Body of pancreas (tissue), 4 donors: ENCODE data around the gene AHSA1. TPM values are rescaled to one million over a fixed set of nuclear protein-coding genes. Genes with fewer than 3 reads are reported as not detected.

Experiments
- ATAC-seq: fragments of 150-250 bp; one replicate; pipeline ENCODE4 v1.9.1; 2016
- DNase-seq, 4 donors: peaks; one replicate each; pipeline ENCODE4 v3.0.0-alpha.2; 2019
- H3K27ac ChIP-seq, 4 donors: fragments of 200-600 bp; sonication (generic); 1 replicate in 3 of 4; 2 replicates in 1 of 4; pipeline versions ENCODE4 v1.5.1 to v1.6.1; 2016 to 2019; ENCODE audit warnings: mild to moderate bottlenecking in 1 of 4, mixed read lengths in 1 of 4, moderate library complexity in 1 of 4
- H3K27me3 ChIP-seq, 2 donors: fragments of 200-600 bp; sonication (generic); one replicate each; pipeline ENCODE4 v1.6.0; 2016; ENCODE audit warnings: mild to moderate bottlenecking in 1 of 2
- H3K36me3 ChIP-seq, 2 donors: fragments of 200-600 bp; sonication (generic); replicated peaks in 1 of 2; 2 replicates each; pipeline ENCODE4 v1.5.1; 2016; ENCODE audit warnings: low read depth in 2 of 2; ENCODE audit not compliant: insufficient read depth in 1 of 2
- H3K4me1 ChIP-seq: fragments of 200-600 bp; sonication (generic); one replicate; pipeline ENCODE4 v1.6.0; 2016
- H3K4me3 ChIP-seq, 2 donors: fragments of 200-600 bp; sonication (generic); 1 replicate in 1 of 2; 2 replicates in 1 of 2; pipeline ENCODE4 v1.5.1; 2016 to 2019
- H3K9me3 ChIP-seq, 3 donors: fragments of 200-600 bp; sonication (generic); 1 replicate in 2 of 3; 2 replicates in 1 of 3; pipeline ENCODE4 v1.5.1; 2016
- CTCF ChIP-seq, 7 experiments: fragments of 450-650 bp in 4 of 7; fragments of 200-600 bp in 3 of 7; sonication (generic) in 3 of 7; IDR thresholded peaks; one replicate each; pipeline ENCODE4 v1.5.1; 2016 to 2019; ENCODE audit warnings: antibody characterized with exemption in 7 of 7
- POLR2A ChIP-seq, 3 donors: fragments of 450-650 bp; IDR thresholded peaks; one replicate each; pipeline ENCODE4 v1.6.1; 2016; ENCODE audit warnings: antibody characterized with exemption in 3 of 3, mild to moderate bottlenecking in 2 of 3
- WGBS, 2 donors: methylation state at CpG; one replicate each; pipeline ENCODE4 v1.1.5; 2017; 5-methylcytosine and 5-hydroxymethylcytosine counted together
- intact Hi-C: fragments of 100-400 bp; cut with DNase I; formaldehyde crosslinking; loops from one replicate; pipeline ENCODE4 v1.15.1; 2023
- total RNA-seq, 2 donors: library from RNA; depleted of rRNA; stranded (reverse); fragments of >200 nt; gene quantifications; one replicate each; pipeline ENCODE4 v1.1.0, GENCODE V29; 2016

The AHSA1 gene
- total RNA-seq, 2 donors from 2014 or later: 25.1 to 35.3 TPM

GRCh38 chr14:77439861-77440260 is 18.0 kb upstream of the AHSA1 start:
- peaks cover 8 to 23% of the 10 kb centered on the region in 2 donors for H3K36me3 ChIP-seq
- intact Hi-C loops: no loop called here
- no peak for ATAC-seq
- H3K9me3 ChIP-seq: no peaks in the 10 kb centered on the region
- H3K27ac ChIP-seq: no peak overlapping the region
- H3K4me3 ChIP-seq: no peak overlapping the region
- TF ChIP-seq POLR2A (IDR thresholded peaks at IDR 0.05): no peak
- no peak for TF ChIP-seq CTCF (IDR thresholded peaks at IDR 0.05)
- 91 to 92% methylated on average over 4 of the region's 4 CpGs for WGBS, 2 donors
- no peaks in the 10 kb centered on the region for H3K27me3 ChIP-seq
- H3K4me1 ChIP-seq: no peaks in the 10 kb centered on the region
- no peak for DNase-seq

- Histone ChIP-seq H3K27ac (no peak overlapping the region), H3K36me3 (peaks cover 8 to 17% of the 10 kb centered on the region in 2 donors), H3K4me3 (no peak overlapping the region), H3K9me3 (no peaks in the 10 kb centered on the region), H3K4me1 (no peaks in the 10 kb centered on the region), H3K27me3 (no peaks in the 10 kb centered on the region)
- DNase-seq (no peak), ATAC-seq (no peak)
- TF ChIP-seq CTCF (IDR thresholded peaks at IDR 0.05): no peak
- no peak for TF ChIP-seq POLR2A (IDR thresholded peaks at IDR 0.05)
- WGBS, 2 donors: 73 to 86% methylated on average over 2 of the region's 2 CpGs
- intact Hi-C loops: no loop called here
Measured at GRCh38 chr14:77442196-77442595, 15.7 kb upstream of the AHSA1 start.

GRCh38 chr14:77455966-77456640 is 1.8 kb upstream of the AHSA1 start:
- Histone ChIP-seq H3K27ac (no peak overlapping the region), H3K4me1 (peaks cover 20% of the 10 kb centered on the region), H3K9me3 (no peaks in the 10 kb centered on the region), H3K36me3 (peaks cover 0 to 6% of the 10 kb centered on the region in 2 donors), H3K4me3 (no peak overlapping the region), H3K27me3 (no peaks in the 10 kb centered on the region)
- no peak for DNase-seq
- intact Hi-C loops: loop anchor here (10.0 kb wide), 1 partner anchor 71 kb away; no protein-coding TSS in a partner anchor
- ATAC-seq: no peak
- WGBS, 2 donors: 53 to 54% methylated on average over 2 of the region's 2 CpGs
- TF ChIP-seq CTCF (IDR thresholded peaks at IDR 0.05) (no peak), POLR2A (IDR thresholded peaks at IDR 0.05) (no peak)

- WGBS, 2 donors: 0 to 1% methylated on average over 14 to 18 of the region's 18 CpGs
- Histone ChIP-seq H3K4me1 (peaks cover 20% of the 10 kb centered on the region), H3K4me3 (peak overlapping the region; percentile 92 to 94), H3K27ac (peak overlapping the region in 3 of 4 donors; percentile 92 to 96 (median 94)), H3K27me3 (no peaks in the 10 kb centered on the region), H3K36me3 (peaks cover 0 to 8% of the 10 kb centered on the region in 2 donors), H3K9me3 (no peaks in the 10 kb centered on the region)
- peak; percentile 8 for ATAC-seq
- DNase-seq: peak in 1 of 4 donors; percentile 18
- TF ChIP-seq CTCF (IDR thresholded peaks at IDR 0.05): no peak
- no peak for TF ChIP-seq POLR2A (IDR thresholded peaks at IDR 0.05)
- intact Hi-C loops: loop anchor here (10.0 kb wide), 1 partner anchor 72 kb away; no protein-coding TSS in a partner anchor
Measured at GRCh38 chr14:77457115-77457521, 775 bp upstream of the AHSA1 start.
